ENCODE data around the gene B4GALNT1.
"Not testable (repeated sequence)": the region's sequence is repeated elsewhere in the genome, so short reads cannot be mapped to it uniquely, and the experiment has no call there.

The B4GALNT1 gene

GRCh38 chr12:57636731-57637130 is 3.7 kb upstream of the B4GALNT1 start:
- DNase-seq, result not testable (repeated sequence)

GRCh38 chr12:57632073-57632957 is 686 bp downstream of the B4GALNT1 start:
- DNase-seq, result no peak

DNA sequence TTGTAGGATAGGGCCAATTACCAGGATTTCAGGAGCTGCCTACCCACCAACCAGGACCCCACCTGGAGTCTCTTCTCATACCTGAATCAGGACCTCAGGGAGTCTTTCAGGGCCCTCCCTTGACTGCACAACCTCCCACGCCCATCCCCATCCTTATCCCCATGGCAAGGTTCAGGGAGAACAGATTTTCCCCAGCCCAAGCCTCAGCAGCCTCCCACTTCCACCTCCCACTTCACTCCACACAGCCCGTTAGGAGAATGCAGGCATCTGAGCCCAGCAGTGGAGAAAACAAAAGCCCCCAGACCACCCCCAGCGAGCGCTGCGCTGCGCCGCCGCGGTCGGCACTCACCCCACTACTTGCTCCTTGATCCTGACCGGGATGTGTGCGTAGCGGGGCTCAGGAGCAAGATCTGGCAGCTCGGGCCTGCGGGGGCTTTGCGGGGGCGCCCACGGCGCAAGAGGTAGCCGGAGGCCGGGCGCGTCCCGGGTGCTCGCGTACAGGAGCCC is 1.4 kb downstream of the B4GALNT1 start:
- DNase-seq, result no peak

DNA sequence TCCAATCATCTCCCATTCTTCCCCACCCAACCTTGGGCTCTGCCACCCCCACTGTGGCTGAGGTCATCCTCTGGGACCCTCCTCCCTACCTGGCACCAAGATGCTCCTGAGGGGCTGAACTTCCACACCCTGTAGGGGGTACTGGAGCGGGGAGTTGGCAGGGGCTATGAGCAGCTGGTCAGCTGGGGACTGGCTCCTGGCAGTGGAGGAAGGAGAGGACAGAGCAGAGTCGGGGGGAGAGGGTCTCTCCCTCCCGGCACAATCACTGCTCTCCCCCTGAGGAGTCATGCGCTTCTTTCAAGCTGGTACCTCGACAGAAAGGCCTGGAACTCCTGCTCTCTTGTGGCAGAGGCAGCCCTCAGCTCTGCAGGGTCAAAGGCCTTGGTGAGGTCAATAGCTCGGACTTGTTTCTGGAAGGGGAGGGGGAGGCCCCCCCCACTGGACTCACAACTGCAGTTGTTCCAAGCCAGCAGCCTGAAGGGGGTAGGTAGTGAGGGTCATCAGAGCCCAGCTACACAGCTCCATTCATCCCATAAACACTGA is 2.0 kb downstream of the B4GALNT1 start:
- DNase-seq, result no peak

- DNase-seq, result no peak
Observed at GRCh38 chr12:57629897-57630471, 3.0 kb downstream of the B4GALNT1 start.

- no peak for DNase-seq
Observed at GRCh38 chr12:57628280-57629191, 4.5 kb downstream of the B4GALNT1 start.

DNA sequence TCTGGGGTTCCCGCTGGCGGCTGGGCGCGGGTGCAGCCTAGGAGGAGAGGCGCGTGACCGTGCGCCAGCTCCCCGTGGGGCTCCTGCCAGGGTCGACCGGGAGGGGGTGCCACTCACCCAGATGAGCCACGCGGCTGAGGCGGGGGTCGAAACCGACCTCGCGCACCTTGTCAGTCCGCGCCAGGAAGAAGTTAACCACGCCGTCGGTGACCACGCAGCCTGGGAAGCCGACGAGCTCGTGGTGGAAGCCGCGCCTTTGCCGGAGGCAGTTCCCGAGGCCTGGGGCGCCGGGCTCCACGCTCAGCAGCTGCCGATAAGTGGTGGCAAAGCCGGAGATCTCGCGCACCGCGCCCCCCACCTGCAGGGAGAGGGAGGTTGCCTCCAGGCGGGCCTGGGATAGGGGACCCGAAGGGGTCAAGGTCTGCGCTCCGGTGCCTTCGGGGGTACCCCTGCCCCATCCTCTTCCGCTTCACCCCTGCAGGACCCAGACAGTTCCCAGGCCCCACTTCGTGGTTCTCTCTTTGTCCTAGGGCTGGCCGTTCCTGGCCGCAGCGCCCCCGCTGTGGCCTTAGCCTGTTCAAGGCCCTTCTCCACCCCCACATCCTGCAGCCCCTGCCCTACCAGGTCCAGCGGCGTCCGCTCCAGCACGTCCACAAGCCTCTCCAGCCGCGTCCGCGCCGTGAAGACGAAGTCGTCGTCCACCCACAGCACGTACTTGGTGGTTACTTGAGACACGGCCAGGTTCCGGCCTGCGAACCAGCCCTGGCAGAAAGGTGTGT is 5.3 kb downstream of the B4GALNT1 start:
- DNase-seq, result no peak

DNA sequence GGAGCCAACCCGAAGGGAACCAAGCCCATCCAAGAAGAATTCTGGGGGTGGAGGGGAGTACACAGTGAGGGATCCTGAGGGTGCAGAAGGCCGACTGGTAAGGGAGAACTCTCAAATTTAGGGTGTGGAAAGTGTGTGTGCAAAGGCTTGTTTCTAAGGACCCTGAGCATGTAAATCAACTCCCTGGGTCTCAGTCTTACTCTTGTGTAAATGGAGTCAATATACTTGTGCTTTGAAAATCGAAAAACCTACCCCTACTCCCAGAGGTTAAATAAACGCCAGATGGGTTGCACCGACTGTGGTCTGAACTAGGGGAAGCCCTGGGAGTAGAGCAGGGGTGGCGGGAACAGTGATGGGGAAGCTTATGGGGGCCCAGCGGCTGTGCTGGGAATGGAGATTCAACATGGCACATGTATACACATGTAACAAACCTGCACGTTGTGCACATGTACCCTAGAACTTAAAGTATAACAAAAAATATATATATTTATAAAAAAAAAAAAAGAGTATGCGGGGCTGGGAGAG is 6.0 kb downstream of the B4GALNT1 start:
- no peak for DNase-seq

DNA sequence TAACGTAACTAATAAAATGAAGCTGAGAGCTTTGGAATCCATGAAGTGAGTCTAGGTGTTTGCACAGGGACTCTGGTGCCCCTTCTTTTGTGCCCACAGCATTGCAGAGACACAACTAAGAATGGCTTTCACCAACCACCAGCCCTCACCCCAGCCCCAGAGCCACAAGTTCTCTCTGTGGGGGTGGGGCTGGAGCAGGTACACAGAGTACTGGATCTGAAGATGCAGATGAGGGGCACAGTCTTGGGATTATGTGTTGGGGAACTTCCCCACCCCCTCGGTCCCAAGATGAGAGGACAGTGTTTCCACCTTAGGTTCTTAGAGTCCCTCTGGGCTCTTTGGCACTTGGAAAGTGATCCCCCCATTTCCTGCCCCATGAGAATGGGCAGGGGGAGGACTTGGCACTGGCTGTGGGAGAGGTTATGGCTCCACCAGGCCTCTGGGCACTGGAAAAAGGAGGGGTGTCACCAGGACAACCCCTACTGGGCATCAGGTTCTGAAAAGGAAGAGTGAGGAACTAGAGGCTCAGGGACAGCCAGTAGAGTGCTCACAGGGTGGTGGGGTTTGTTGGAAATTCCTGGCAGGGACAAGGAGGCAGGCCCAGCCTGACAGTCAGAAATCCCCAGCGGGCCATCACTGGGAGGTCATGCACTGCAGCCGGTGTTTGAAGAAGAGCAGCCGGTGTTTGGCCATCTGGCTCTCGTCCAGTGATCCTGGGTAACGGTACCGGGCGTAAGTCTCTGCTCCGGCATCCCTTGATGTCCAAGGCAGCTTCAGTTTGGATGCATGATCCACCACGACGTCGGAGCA is 6.7 kb downstream of the B4GALNT1 start:
- no peak for DNase-seq

GRCh38 chr12:57625261-57626032 is 7.6 kb downstream of the B4GALNT1 start:
- DNase-seq, result no peak

- no peak for DNase-seq
Observed at GRCh38 chr12:57624441-57625220, 8.4 kb downstream of the B4GALNT1 start.

DNA sequence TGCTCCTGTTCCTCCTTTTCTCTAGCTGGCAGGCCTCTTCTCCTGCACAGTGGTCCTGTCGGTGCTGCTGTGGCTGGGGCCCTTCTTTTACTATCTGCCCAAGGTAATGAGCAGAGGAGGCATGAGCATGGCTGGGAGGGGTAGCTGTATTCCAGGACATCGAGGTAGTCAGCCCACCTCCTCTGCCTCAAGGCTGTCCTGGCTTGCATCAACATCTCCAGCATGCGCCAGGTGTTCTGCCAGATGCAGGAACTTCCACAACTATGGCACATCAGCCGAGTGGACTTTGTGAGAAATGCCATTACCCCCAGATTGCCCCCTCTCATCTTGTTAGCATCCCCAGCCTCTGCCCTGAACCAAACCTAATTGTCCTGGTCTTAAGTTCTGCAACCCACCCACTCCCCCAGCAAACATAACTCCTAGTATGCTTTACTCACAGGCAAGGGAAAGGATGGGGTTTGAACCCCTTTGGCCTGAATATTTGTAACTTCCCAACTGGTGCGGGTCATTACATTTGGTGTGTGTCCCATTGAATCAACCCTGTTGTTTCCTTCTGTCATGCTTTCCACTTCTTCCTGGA is 9.1 kb downstream of the B4GALNT1 start:
- no peak for DNase-seq

GRCh38 chr12:57623385-57623784 is 9.6 kb downstream of the B4GALNT1 start:
- DNase-seq, result no peak

DNA sequence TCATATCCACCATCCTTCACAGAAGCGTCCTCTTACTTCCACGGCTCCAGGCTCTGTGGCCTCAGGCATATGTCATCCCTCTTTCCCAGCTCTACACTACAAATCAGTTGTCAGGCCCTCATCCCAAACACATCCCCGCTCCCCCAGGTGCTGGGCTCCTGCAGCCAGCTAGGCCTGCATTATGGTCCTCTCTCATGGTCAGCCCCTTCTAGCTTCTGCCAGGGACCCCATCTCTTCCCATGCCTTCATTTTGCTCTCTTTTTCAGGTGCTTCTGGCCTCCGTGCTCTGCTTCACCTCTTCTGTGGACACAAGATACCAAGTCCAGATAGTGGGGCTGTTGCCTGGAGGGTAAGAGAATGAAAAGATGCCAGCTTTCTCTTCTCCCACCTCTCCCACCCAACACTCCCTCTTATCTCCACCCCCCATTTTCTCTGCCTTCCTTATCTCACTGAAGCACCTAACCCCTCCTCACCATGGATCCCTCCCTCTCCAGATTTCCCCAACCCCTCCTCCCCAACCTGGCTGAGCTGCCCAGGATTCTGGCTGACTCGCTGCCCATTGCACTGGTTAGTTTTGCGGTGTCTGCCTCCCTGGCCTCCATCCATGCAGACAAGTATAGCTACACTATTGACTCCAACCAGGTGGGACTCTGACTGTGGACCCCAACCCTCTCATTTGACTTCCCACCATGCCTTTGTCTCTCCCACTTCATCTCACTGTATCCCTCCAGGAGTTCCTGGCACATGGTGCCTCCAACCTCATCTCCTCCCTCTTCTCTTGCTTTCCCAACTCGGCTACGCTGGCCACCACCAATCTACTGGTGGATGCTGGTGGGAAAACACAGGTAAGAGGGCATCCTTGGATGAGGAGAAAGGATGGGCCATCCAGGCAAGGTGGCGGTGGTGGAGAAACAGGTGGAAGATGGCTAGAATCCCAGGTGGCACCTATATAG is 10.4 kb downstream of the B4GALNT1 start:
- DNase-seq, result no peak

- DNase-seq, result no peak
Observed at GRCh38 chr12:57621497-57622292, 11.3 kb downstream of the B4GALNT1 start.

GRCh38 chr12:57620936-57621496 is 12.0 kb downstream of the B4GALNT1 start:
- no peak for DNase-seq

Measured in KG1 (cell line).